Measurements from ENCODE around the gene ADGRF5.

- TF ChIP-seq, protein P1, sequence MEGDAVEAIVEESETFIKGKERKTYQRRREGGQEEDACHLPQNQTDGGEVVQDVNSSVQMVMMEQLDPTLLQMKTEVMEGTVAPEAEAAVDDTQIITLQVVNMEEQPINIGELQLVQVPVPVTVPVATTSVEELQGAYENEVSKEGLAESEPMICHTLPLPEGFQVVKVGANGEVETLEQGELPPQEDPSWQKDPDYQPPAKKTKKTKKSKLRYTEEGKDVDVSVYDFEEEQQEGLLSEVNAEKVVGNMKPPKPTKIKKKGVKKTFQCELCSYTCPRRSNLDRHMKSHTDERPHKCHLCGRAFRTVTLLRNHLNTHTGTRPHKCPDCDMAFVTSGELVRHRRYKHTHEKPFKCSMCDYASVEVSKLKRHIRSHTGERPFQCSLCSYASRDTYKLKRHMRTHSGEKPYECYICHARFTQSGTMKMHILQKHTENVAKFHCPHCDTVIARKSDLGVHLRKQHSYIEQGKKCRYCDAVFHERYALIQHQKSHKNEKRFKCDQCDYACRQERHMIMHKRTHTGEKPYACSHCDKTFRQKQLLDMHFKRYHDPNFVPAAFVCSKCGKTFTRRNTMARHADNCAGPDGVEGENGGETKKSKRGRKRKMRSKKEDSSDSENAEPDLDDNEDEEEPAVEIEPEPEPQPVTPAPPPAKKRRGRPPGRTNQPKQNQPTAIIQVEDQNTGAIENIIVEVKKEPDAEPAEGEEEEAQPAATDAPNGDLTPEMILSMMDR (conservative IDR thresholded peaks at IDR 0.05 in 1 of 2, IDR thresholded peaks at IDR 0.05 in 1 of 2; ENCODE audit: extremely low read depth in 1 of 2, insufficient read depth in 1 of 2, low read depth in 1 of 2, low read length in 2 of 2): no peak
- TF ChIP-seq EZH2 (IDR thresholded peaks at IDR 0.05; ENCODE audit: borderline replicate concordance, low read length): no peak
Observed at GRCh38 chr6:46879003-46879402, 42.7 kb downstream of the ADGRF5 start.
